ENCODE data around the gene TMEM260.
"Not testable (repeated sequence)": the region's sequence is repeated elsewhere in the genome, so short reads cannot be mapped to it uniquely, and the experiment has no call there.

TMEM260 gene

GRCh38 chr14:56678838-56679237 is 99.2 kb downstream of the TMEM260 start:
- DNase-seq = no peak

DNA sequence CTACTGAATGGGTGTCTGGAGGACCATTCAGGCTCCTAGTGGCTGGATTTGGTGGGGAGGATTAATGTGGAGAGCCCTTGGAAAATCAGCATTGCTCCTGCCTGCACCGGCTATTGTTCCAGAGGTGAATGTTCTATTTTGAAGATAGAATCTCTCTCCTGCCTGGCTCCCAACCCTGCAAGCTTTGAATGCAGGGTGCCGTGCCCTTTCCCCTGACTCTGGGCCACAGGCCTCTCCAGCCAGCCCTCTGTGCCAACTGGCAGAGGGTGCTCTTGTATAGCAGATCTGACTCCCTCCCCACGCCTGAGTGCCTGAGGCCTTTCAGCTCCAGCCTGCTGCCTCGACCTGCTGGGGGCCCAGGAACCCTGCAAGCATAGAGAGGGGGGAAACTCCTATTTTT is 106.8 kb downstream of the TMEM260 start:
- peak; percentile 67 for DNase-seq

GRCh38 chr14:56687123-56687522 is 107.5 kb downstream of the TMEM260 start:
- DNase-seq = peak; percentile 57

DNA sequence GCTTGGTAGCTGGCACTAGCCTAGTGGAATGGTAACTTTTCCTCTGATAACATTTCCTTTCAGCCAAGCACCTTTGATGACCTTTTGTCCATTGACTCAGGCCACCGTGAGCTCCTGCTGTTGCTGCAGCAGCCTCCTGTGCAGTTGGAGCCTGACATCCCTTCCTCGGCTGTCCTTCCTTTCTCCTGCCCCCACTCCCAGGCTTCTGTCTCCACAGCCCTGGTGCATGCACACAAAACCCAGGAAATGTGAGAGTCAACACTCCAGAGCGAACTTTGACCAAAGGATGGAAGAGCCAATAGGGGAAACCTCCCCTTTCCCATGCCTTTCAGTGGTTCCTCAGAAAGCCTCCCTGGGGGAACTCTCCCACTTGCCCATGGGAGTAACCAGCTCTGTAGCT is 115.0 kb downstream of the TMEM260 start:
- no peak for DNase-seq

DNA sequence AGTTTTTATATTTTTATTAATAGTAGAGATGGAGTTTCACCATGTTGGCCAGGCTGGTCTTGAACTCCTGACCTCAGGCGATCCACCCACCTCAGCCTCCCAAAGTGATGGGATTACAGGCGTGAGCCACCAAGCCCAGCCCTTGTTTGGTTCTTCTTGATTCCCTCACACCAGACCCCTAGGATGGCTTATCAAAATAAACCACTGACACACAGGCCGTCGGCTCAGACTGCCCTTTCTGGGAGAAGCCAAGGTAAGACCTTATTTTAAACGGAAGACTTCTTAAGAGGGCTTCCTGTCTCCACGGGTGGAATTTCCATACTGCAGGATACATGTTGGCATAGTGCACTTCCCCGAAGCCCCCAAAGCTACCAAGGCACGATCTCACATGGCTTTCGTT is 115.6 kb downstream of the TMEM260 start:
- DNase-seq = not testable (repeated sequence)

Measured in islet precursor cell (in vitro differentiated cells).